Left ventricle myocardium inferior (tissue), 1 donor: Measurements from ENCODE around the gene SS18L1. TPM values are rescaled to one million over a fixed set of nuclear protein-coding genes. Genes with fewer than 3 reads are reported as not detected.
"Not testable (repeated sequence)": the region's sequence is repeated elsewhere in the genome, so short reads cannot be mapped to it uniquely, and the experiment has no call there.

Experiments used
- DNase-seq: peaks from one replicate; pipeline ENCODE4 v3.0.0-alpha.2; 2020
- H3K27ac ChIP-seq: fragments of 200-600 bp; replicated peaks from 2 replicates; pipeline ENCODE4 v1.8.0; 2021
- H3K27me3 ChIP-seq: fragments of 200-600 bp; 2 replicates; pipeline ENCODE4 v1.8.0; 2021; ENCODE audit warnings: low read depth
- H3K36me3 ChIP-seq: fragments of 200-600 bp; 2 replicates; pipeline ENCODE4 v1.8.0; 2021
- H3K4me1 ChIP-seq: fragments of 200-600 bp; 2 replicates; pipeline ENCODE4 v1.8.0; 2021
- H3K4me3 ChIP-seq: fragments of 200-600 bp; 2 replicates; pipeline ENCODE4 v1.8.0; 2021; ENCODE audit warnings: mild to moderate bottlenecking, moderate library complexity
- H3K9me3 ChIP-seq: fragments of 200-600 bp; replicated peaks from 2 replicates; pipeline ENCODE4 v1.8.0; 2021
- intact Hi-C: fragments of 100-400 bp; cut with micrococcal nuclease; formaldehyde crosslinking; loops from one replicate; pipeline ENCODE4 v1.11.0; 2022
- total RNA-seq: library from RNA; stranded (reverse); fragmentation: NEBNext Ultra II Directional; extraction: Animal tissue kit (Norgen Biotek cat#: 25700); gene quantifications from one replicate; pipeline ENCODE4 v1.2.1, GENCODE V29; 2021
- TF ChIP-seq, protein P1 (sequence below): fragments of 200-600 bp; IDR thresholded peaks from 2 replicates; pipeline ENCODE4 v1.8.0; 2021; ENCODE audit warnings: antibody characterized with exemption, mild to moderate bottlenecking, borderline replicate concordance
- donor health status: DM: no; HTN: yes; CAD: no; lungs with severe emphysema.

SS18L1 gene
- total RNA-seq, 1 donor from 2014 or later: 9.0 TPM

DNA sequence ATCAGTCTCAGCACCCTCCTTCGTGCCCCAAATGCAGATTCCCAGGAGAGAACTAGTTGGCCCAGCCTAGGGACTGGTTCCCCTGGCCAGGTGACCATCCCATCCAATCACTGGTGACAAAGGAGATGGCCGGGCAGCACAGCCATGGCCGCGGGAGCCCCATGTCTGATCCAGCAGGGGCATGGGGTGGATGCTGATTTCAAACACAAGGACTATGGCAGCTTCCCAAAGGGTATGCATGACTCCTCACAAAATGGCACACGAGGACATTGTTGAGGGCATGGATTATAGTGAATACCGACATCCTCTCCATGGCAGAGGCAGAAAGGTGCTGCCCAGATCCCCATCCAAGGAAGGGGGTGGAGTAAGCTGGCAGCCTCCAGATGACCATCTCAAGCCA is 31.2 kb upstream of the SS18L1 start:
- Histone ChIP-seq H3K27ac (no peak overlapping the region), H3K4me1 (peaks cover 7% of the 10 kb centered on the region), H3K36me3 (no peaks in the 10 kb centered on the region), H3K27me3 (peaks cover 27% of the 10 kb centered on the region), H3K9me3 (peaks cover 61% of the 10 kb centered on the region), H3K4me3 (no peak overlapping the region)
- no peak for DNase-seq
- intact Hi-C loops: no loop called here
- TF ChIP-seq, protein P1, sequence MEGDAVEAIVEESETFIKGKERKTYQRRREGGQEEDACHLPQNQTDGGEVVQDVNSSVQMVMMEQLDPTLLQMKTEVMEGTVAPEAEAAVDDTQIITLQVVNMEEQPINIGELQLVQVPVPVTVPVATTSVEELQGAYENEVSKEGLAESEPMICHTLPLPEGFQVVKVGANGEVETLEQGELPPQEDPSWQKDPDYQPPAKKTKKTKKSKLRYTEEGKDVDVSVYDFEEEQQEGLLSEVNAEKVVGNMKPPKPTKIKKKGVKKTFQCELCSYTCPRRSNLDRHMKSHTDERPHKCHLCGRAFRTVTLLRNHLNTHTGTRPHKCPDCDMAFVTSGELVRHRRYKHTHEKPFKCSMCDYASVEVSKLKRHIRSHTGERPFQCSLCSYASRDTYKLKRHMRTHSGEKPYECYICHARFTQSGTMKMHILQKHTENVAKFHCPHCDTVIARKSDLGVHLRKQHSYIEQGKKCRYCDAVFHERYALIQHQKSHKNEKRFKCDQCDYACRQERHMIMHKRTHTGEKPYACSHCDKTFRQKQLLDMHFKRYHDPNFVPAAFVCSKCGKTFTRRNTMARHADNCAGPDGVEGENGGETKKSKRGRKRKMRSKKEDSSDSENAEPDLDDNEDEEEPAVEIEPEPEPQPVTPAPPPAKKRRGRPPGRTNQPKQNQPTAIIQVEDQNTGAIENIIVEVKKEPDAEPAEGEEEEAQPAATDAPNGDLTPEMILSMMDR: no peak

DNA sequence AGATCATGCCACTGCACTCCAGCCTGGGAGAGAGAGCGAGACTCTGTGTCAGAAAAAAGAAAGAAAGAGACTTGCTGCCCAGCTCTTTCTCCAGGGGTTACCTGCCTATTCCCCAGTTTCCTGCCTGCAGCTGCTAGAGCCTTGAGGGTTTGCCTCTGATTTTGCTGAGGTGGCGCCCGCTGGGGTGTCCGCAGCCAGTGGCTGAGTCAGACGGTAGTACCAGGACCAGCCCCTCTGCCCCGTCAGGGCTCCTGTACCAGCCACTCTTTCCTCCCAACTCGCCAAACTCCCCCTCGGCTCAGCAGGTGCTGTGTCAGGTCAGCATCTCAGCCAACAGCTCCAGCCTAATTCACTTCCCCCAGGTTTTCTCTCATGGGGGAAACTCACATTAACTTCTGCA is 28.7 kb upstream of the SS18L1 start:
- DNase-seq: no peak
- TF ChIP-seq, protein P1: no peak

DNA sequence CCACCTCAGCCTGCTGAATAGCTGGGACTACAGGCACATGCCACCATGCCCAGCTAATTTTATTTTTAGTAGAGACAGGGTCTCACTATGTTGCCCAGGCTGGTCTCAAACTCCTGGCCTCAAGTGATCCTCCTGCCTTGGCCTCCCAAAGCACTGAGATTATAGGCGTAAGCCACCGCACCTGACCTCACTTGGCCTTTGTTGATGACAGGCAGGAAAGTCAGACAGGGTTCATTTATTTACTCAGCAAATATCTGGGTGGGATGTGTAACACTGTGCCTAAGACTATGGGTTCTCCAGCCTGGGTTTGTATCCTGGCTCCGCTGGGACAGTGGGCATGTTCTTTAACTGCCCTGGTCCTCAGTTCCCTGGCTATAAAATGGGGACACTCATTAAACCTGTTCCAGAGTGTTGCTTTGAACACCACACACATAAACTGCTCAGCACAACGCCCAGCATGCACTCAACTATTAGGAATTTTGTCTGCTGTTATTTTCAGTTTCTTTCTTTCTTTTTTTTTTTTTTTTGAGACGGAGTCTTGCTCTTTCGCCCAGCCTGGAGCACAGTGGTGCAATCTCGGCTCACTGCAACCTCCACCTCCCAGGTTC is 27.7 kb upstream of the SS18L1 start:
- H3K27me3 ChIP-seq: peaks cover 45% of the 10 kb centered on the region
- H3K36me3 ChIP-seq, intact Hi-C loops, H3K4me3 ChIP-seq, DNase-seq, H3K27ac ChIP-seq: not testable (repeated sequence)
- H3K4me1 ChIP-seq: peaks cover 36% of the 10 kb centered on the region
- H3K9me3 ChIP-seq: peaks cover 26% of the 10 kb centered on the region

More for the DNA sequence above, 28.7 kb upstream of the SS18L1 start:
- H3K27ac ChIP-seq: no peak overlapping the region
- H3K9me3 ChIP-seq: peaks cover 36% of the 10 kb centered on the region
- intact Hi-C loops: no loop called here
- H3K36me3 ChIP-seq: no peaks in the 10 kb centered on the region
- peaks cover 45% of the 10 kb centered on the region for H3K27me3 ChIP-seq
- H3K4me3 ChIP-seq: no peak overlapping the region
- peaks cover 26% of the 10 kb centered on the region for H3K4me1 ChIP-seq

DNA sequence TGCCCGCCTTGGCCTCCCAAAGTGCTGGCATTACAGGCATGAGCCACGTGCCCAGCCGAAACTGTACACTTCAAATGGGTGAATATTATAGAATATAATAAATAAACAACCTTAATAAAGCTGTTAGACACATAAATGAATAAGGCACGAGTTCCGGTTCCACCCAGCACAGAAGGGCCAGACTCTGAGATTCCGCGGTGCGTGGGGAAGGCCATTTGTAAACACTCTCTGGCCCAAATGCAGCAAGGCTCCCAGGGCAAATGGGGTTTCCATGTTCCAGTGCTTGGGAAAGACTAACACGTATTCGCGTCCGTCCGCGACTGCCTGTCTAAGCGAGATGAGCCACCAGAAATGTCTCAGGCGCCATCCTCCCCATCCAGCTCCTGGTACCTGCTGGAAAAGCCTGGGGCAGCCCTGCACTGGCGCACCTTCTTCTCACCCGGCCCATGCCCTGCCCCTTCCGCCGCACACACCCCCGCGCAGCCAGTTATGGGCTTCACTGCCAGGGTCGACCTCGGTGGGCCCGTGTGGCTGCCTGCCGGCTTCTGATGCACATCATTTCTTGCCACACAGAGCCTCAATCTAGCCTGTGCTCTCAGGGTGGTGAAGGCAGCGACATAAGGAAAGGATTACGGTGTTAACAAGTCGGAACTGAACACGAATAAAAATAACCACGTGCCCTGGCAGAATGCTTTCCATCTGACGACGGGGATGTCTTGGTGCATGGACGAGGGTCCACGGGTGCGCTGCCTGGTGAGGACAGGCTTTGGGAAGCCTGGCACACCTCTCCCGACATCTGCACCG is 26.8 kb upstream of the SS18L1 start:
- intact Hi-C loops: no loop called here
- DNase-seq: no peak
- peak overlapping the region; percentile 96 for H3K27ac ChIP-seq
- H3K4me3 ChIP-seq: no peak overlapping the region
- peaks cover 43% of the 10 kb centered on the region for H3K4me1 ChIP-seq
- TF ChIP-seq, protein P1: no peak
- peaks cover 45% of the 10 kb centered on the region for H3K27me3 ChIP-seq
- peaks cover 17% of the 10 kb centered on the region for H3K9me3 ChIP-seq
- H3K36me3 ChIP-seq: no peaks in the 10 kb centered on the region

DNA sequence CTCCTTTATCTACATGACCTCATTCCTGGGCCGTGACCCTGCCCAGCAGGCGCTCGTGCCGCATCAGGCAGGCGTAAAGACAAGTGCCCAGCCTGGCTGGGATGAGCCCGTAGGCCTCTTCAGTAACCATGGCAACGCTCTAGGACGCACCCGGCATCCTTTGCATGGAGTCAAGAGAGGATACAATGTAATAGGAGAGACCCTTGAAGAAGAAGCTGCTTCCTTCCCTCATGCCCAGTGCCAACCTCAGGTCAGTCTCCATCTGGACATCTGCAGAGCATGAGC is 26.3 kb upstream of the SS18L1 start:
- no peak for DNase-seq
- Histone ChIP-seq H3K9me3 (peaks cover 12% of the 10 kb centered on the region), H3K27ac (peak overlapping the region; percentile 96), H3K36me3 (no peaks in the 10 kb centered on the region), H3K4me3 (no peak overlapping the region), H3K27me3 (peaks cover 45% of the 10 kb centered on the region), H3K4me1 (peaks cover 43% of the 10 kb centered on the region)
- TF ChIP-seq, protein P1: no peak
- intact Hi-C loops: no loop called here

DNA sequence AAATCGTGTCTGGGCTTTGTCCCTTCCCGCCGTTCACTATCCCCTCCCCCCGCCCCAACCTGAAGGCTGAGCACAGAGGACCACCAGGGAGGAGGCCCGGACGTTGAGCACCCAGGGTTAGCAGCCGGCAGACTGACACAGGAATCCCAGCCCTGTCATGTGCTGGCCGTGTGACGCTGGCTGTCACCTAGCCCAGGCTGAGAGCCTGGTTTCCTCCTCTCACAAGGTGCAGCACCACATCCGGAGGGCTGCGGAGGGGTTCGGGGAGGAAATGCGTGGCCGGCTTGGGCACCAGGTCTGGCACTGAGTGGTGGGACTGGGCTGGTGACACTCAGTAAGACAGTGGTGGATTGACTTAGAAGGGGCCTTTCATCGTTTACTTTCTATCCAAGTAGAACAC is 25.9 kb upstream of the SS18L1 start:
- H3K27ac ChIP-seq: peak overlapping the region; percentile 96
- TF ChIP-seq, protein P1: no peak
- intact Hi-C loops: no loop called here

More for the DNA sequence above, 25.9 kb upstream of the SS18L1 start:
- peak; percentile 55 for DNase-seq
- Histone ChIP-seq H3K36me3 (no peaks in the 10 kb centered on the region), H3K27me3 (peaks cover 45% of the 10 kb centered on the region), H3K4me1 (peaks cover 45% of the 10 kb centered on the region), H3K4me3 (peak overlapping the region; percentile 14), H3K9me3 (peaks cover 8% of the 10 kb centered on the region)
